ENCODE results near the gene FRMD4A. TPM values are rescaled to one million over a fixed set of nuclear protein-coding genes. Genes with fewer than 3 reads are reported as not detected.

The FRMD4A gene
- total RNA-seq, 2 experiments from 2014 or later, result 0.17 TPM; not detected in 1

- POLR2A ChIA-PET, result no interaction called here
- DNase-seq (ENCODE audit: low spot score), result no peak
- CTCF ChIA-PET (ENCODE audit: unreplicated experiment), result interaction anchor here (0.6 kb wide), 1 partner anchor 8 kb away, joined by 3 read pairs; no protein-coding TSS in a partner anchor
- H3K9me2 ChIP-seq (ENCODE audit: insufficient read depth, low read length), result no peaks in the 10 kb centered on the region
- no peak overlapping the region for H2AFZ ChIP-seq (ENCODE audit: low read length)
- H3K9me3 ChIP-seq (ENCODE audit: low read length), result no peaks in the 10 kb centered on the region
- no peaks in the 10 kb centered on the region for H3K36me3 ChIP-seq (ENCODE audit: insufficient read depth, low read length)
- no peak overlapping the region for H3K4me3 ChIP-seq (ENCODE audit: low read depth, low read length, poor library complexity, severe bottlenecking)
- no TSS peak for BruUV-seq (replicated peaks)
- H3K4me1 ChIP-seq (ENCODE audit: insufficient read depth, low read length, poor library complexity, severe bottlenecking), result no peaks in the 10 kb centered on the region
- H3K27ac ChIP-seq (ENCODE audit: low read depth, low read length, poor library complexity, severe bottlenecking), result no peak overlapping the region
- TF ChIP-seq CTCF (conservative IDR thresholded peaks at IDR 0.05; ENCODE audit: low read length) (no peak), EZH2phosphoT487 (IDR thresholded peaks at IDR 0.05; ENCODE audit: borderline replicate concordance, low read depth, low read length) (no peak)
- intact Hi-C loops (cut with micrococcal nuclease; ENCODE audit: unreplicated experiment), result no loop called here
- no peaks in the 10 kb centered on the region for H3K79me2 ChIP-seq (ENCODE audit: insufficient read depth, low read depth, low read length)
- no peaks in the 10 kb centered on the region for H4K20me1 ChIP-seq (ENCODE audit: insufficient read depth, low read length)
- H3K4me2 ChIP-seq (ENCODE audit: low read length), result no peak overlapping the region
Measured at GRCh38 chr10:13970236-13970956, 360.3 kb downstream of the FRMD4A start.

- no peaks in the 10 kb centered on the region for H3K4me1 ChIP-seq (ENCODE audit: insufficient read depth, low read length, poor library complexity, severe bottlenecking)
- H3K9me2 ChIP-seq (ENCODE audit: insufficient read depth, low read length), result no peaks in the 10 kb centered on the region
- no peak overlapping the region for H3K27ac ChIP-seq (ENCODE audit: low read depth, low read length, poor library complexity, severe bottlenecking)
- H3K36me3 ChIP-seq (ENCODE audit: insufficient read depth, low read length), result no peaks in the 10 kb centered on the region
- no TSS peak for BruUV-seq (replicated peaks)
- H2AFZ ChIP-seq (ENCODE audit: low read length), result no peak overlapping the region
- no peaks in the 10 kb centered on the region for H3K79me2 ChIP-seq (ENCODE audit: insufficient read depth, low read depth, low read length)
- H3K4me2 ChIP-seq (ENCODE audit: low read length), result no peak overlapping the region
- no peak for TF ChIP-seq CTCF (conservative IDR thresholded peaks at IDR 0.05; ENCODE audit: low read length)
- no peak for TF ChIP-seq EZH2phosphoT487 (IDR thresholded peaks at IDR 0.05; ENCODE audit: borderline replicate concordance, low read depth, low read length)
- no peaks in the 10 kb centered on the region for H4K20me1 ChIP-seq (ENCODE audit: insufficient read depth, low read length)
- intact Hi-C loops (cut with micrococcal nuclease; ENCODE audit: unreplicated experiment), result no loop called here
- POLR2A ChIA-PET, result no interaction called here
- H3K9me3 ChIP-seq (ENCODE audit: low read length), result no peaks in the 10 kb centered on the region
- DNase-seq (ENCODE audit: low spot score), result no peak
- H3K4me3 ChIP-seq (ENCODE audit: low read depth, low read length, poor library complexity, severe bottlenecking), result no peak overlapping the region
- CTCF ChIA-PET (ENCODE audit: unreplicated experiment), result no interaction called here
Measured at GRCh38 chr10:13969792-13970140, 361.0 kb downstream of the FRMD4A start.

- no peak for TF ChIP-seq EZH2phosphoT487 (IDR thresholded peaks at IDR 0.05; ENCODE audit: borderline replicate concordance, low read depth, low read length)
- TF ChIP-seq CTCF (conservative IDR thresholded peaks at IDR 0.05; ENCODE audit: low read length), result no peak
- CTCF ChIA-PET (ENCODE audit: unreplicated experiment), result no interaction called here
Measured at GRCh38 chr10:13969118-13969791, 361.5 kb downstream of the FRMD4A start.

More at GRCh38 chr10:13969118-13969791, 361.5 kb downstream of the FRMD4A start:
- Histone ChIP-seq H3K79me2 (ENCODE audit: insufficient read depth, low read depth, low read length) (no peaks in the 10 kb centered on the region), H3K27ac (ENCODE audit: low read depth, low read length, poor library complexity, severe bottlenecking) (no peak overlapping the region), H3K4me1 (ENCODE audit: insufficient read depth, low read length, poor library complexity, severe bottlenecking) (no peaks in the 10 kb centered on the region), H3K4me3 (ENCODE audit: low read depth, low read length, poor library complexity, severe bottlenecking) (no peak overlapping the region), H3K9me3 (ENCODE audit: low read length) (no peaks in the 10 kb centered on the region), H3K36me3 (ENCODE audit: insufficient read depth, low read length) (no peaks in the 10 kb centered on the region), H2AFZ (ENCODE audit: low read length) (no peak overlapping the region), H3K4me2 (ENCODE audit: low read length) (no peak overlapping the region), H3K9me2 (ENCODE audit: insufficient read depth, low read length) (no peaks in the 10 kb centered on the region), H4K20me1 (ENCODE audit: insufficient read depth, low read length) (no peaks in the 10 kb centered on the region)
- no TSS peak for BruUV-seq (replicated peaks)
- no peak for DNase-seq (ENCODE audit: low spot score)
- POLR2A ChIA-PET, result no interaction called here
- intact Hi-C loops (cut with micrococcal nuclease; ENCODE audit: unreplicated experiment), result no loop called here
